ENCODE data around the gene PPEF2. TPM values are rescaled to one million over a fixed set of nuclear protein-coding genes. Genes with fewer than 3 reads are reported as not detected.
A peak's percentile ranks its signal among the peaks of the same experiment; 100 is the strongest.
"Not testable (repeated sequence)": the region's sequence is repeated elsewhere in the genome, so short reads cannot be mapped to it uniquely, and the experiment has no call there.

The PPEF2 gene, protein sequence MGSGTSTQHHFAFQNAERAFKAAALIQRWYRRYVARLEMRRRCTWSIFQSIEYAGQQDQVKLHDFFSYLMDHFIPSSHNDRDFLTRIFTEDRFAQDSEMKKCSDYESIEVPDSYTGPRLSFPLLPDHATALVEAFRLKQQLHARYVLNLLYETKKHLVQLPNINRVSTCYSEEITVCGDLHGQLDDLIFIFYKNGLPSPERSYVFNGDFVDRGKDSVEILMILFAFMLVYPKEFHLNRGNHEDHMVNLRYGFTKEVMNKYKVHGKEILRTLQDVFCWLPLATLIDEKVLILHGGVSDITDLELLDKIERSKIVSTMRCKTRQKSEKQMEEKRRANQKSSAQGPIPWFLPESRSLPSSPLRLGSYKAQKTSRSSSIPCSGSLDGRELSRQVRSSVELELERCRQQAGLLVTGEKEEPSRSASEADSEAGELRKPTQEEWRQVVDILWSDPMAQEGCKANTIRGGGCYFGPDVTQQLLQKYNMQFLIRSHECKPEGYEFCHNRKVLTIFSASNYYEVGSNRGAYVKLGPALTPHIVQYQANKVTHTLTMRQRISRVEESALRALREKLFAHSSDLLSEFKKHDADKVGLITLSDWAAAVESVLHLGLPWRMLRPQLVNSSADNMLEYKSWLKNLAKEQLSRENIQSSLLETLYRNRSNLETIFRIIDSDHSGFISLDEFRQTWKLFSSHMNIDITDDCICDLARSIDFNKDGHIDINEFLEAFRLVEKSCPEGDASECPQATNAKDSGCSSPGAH
- not detected in 2 replicates for total RNA-seq

- DNase-seq (ENCODE audit: low read depth, low spot score): no peak
Observed at GRCh38 chr4:75902352-75902751, at the start of gene PPEF2. Gene PPEF2, minus strand, starts transcription at chr4:75902452. Its CDS starts 6,127 bp downstream, at chr4:75896325.

DNA sequence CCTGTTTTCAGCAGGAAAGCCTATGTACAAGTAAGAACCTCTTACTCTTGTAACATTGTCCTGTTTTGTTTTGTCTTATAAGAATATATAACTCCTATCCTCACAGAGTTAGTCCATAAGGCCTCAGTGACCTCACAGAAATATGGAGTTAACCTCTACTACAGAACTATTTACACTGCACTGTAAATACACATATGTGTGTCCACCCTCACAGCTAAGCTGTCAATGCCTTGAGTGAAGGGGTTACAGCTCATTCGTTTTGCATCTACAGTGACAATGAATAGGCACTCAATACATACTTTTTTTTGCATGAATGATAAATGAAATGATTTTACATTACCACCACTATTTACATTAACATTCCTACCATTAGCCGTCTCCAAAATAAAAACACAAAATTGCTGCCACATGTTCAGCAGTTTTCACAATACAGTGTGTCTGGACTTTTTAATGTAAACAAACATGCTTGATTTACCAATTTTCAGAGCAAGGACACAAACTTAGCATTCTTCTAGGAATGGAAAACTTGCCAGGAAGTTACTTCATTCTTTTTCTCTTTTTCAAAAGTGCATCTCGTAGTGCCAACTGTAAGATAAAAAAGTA lies 48.1 kb upstream of the PPEF2 start:
- no peak for DNase-seq (ENCODE audit: low read depth, low spot score)

- DNase-seq (ENCODE audit: low read depth, low spot score): no peak
Observed at GRCh38 chr4:75948822-75949444, 46.7 kb upstream of the PPEF2 start.

DNA sequence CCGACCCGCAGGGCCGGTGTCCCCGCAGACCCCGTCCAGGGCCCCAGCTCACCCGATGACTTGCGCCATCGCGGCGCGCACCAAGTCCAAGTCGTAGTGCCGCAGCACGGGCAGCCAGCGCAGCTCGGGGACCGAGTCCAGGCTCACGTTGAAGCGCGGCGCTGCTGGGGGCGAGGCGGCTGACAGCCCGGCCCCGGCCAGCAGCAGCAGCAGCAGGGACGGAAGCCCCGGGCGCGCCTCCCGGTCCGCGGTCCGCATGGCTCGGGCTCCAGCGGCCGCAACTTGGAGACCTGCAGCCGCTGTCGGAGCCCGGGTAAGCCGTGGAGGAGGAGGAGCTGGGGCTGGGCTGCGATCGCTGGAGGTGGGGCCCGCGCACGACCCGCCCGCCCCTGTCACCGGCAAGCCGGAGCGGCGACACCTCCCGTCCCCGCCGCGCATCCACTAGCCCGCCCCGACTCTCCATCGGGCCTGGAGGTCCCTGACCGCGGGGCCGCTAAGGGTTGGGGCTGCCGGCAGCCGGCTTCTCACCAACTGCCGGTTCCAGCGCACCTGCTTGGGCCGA lies 38.5 kb upstream of the PPEF2 start, which contains the start of gene NAAA:
TSS of gene NAAA (minus strand) at position 322 of the 562 bp plus-strand sequence. CDS start at position 258, 64 bp downstream.
- DNase-seq (ENCODE audit: low read depth, low spot score): no peak

GRCh38 chr4:75939890-75940691 lies 37.8 kb upstream of the PPEF2 start:
- DNase-seq (ENCODE audit: low read depth, low spot score): no peak

GRCh38 chr4:75935628-75936027 lies 33.4 kb upstream of the PPEF2 start:
- no peak for DNase-seq (ENCODE audit: low read depth, low spot score)

DNA sequence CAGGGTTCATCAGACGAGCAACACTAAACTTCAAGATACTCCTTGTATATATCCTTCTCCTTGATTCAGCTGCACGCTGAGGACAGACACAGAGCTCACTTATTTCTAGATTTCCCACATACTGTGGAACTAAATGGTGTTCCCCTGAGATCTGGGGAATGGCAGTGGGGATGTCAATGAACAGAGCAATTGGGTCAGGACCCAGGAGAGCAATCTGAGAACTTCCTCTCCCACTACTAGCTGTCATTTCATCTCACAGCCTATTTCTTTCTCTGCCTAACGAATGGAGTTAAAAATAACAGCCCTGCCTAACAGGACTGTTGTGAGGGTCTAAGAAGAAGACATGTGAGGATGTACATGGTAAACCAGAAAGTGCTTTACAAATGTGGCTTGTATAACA lies 27.9 kb upstream of the PPEF2 start:
- DNase-seq (ENCODE audit: low read depth, low spot score): no peak

DNA sequence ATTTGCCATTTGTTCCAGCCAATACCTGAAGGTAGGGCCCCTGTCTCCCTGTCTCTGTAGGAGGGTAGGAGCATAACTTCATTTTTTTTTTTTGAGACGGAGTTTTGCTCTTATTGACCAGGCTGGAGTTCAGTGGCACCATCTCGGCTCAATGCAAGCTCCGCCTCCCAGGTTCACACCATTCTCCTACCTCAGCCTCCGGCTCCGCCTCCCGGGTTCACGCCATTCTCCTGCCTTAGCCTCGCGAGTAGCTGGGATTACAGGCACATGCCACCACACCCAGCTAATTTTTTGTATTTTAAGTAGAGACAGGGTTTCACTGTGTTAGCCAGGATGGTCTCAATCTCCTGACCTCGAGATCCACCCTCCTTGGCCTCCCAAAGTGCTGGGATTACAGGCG lies 22.7 kb upstream of the PPEF2 start:
- not testable (repeated sequence) for DNase-seq (ENCODE audit: low read depth, low spot score)

DNA sequence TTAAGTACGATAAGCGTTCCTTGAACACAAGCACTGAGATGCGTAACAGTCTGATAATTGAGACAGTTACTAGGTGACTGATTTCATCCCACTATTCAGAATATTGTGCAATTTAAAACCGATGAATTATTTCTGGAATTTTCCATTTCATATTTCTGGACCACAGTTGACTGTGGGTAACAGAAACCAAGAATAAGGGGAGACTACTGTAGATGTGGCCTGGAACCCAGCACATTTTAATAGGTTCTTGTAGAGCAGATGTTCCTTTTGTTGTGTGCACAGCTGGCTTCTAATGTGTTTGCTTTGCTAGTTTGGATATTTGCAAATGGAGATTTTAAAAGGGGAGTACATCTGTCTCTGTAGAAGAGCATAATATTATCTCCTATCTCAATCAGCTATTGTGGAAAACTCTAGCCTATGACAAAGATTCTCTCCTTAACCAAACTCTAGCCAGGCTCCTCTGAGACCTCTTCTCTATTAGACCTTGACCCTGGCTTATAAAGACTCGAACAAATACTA lies 22.1 kb upstream of the PPEF2 start:
- no peak for DNase-seq (ENCODE audit: low read depth, low spot score)

GRCh38 chr4:75922588-75922987 lies 20.3 kb upstream of the PPEF2 start:
- no peak for DNase-seq (ENCODE audit: low read depth, low spot score)

DNA sequence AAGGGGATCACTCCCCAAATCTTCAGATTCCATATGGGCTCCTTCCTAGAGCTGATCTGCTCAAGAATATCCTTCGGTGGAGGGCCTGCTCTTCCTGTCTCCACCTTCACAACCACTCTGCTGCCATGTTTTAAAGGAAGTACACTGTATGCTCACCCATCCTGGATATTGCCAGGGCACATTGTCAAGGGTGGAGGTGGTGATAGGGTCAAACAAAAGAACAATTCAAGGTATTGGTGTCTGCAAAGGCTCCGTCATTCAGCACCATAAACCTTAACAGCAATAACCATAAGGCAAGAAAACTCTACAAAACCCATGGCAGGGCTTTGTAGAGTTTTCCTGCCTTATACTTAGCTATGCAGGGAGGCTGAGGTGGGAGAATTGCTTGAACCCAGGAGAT lies 19.7 kb upstream of the PPEF2 start:
- DNase-seq (ENCODE audit: low read depth, low spot score): no peak

DNA sequence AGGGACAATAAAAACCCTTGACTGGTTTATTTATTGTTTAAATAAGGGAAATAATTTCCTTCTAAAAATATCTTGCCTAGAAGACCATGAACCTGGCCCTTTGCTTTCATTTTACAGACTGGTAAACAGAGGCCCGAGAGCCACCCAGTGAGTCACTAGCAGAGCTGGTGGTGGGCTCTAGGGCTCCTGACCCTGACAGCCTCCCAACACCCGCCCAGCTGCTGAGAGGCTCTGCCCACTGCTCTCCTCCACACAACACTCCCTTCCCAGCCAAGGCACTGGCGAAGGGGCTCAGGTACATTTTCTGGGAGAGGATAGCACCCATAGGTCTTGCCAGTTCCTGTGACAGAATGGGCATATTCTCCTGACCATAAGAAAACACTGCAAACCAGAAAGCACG lies 18.1 kb upstream of the PPEF2 start:
- DNase-seq (ENCODE audit: low read depth, low spot score): no peak

DNA sequence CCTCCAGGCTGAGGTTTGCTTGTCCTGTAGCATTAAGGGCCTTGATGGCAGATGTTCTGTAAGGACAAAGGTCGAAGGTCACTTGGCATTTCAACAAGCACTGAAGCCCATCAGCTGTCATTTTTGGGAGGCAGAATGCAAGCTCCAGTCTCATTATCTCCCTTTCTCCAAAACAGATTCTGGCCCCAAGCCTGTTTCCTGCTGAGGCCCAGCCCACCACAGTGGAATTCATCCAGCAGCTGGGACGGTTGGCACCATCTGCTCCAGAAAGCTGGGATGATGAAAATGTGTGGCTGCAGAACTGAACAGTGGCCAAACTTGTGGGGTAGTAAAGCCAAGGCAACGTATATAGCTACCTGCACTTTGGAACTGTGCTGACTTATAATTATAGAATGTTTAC lies 17.7 kb upstream of the PPEF2 start:
- no peak for DNase-seq (ENCODE audit: low read depth, low spot score)

- peak; percentile 30 for DNase-seq (ENCODE audit: low read depth, low spot score)
Observed at GRCh38 chr4:75916091-75916661, 13.9 kb upstream of the PPEF2 start.

DNA sequence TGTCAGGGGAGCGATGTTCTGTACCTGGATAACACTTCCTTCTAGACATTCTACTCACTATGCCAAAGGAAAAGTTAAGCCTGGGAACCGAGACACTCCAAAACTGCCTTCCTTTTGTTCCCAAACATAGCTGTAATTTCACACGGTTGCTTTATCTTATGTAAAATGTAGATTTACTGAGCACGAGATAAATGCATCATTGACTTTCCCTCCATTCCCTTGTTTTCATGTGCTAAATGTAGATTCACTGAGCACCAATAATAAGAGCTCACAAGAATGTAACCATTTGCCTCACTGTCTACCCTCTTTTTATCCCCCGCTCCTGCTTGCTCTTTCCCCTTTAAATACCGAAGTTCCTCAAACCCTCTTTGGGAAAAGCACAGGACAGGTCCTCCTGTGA lies 10.7 kb upstream of the PPEF2 start:
- DNase-seq (ENCODE audit: low read depth, low spot score): no peak

GRCh38 chr4:75910831-75911230 lies 8.6 kb upstream of the PPEF2 start:
- DNase-seq (ENCODE audit: low read depth, low spot score): not testable (repeated sequence)

DNA sequence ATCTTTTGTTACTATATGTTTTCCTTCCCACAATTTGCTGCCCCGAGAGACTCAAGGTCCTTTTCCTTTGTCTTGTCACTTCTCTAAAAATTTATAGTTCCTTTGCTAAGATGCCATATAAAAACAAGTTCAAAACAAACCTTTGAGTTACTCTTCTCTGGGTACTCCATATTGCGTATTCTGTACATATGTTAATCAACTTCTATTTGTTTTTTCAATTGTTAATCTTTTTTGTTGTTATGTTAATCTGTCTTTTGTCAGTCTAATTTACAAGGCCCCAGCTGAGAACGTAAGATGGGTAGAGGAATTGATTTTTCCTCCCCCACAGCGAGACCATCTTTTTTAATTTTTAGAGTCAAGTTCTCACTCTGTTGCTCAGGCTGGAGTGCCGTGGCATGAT lies 7.2 kb upstream of the PPEF2 start:
- DNase-seq (ENCODE audit: low read depth, low spot score): no peak

DNA sequence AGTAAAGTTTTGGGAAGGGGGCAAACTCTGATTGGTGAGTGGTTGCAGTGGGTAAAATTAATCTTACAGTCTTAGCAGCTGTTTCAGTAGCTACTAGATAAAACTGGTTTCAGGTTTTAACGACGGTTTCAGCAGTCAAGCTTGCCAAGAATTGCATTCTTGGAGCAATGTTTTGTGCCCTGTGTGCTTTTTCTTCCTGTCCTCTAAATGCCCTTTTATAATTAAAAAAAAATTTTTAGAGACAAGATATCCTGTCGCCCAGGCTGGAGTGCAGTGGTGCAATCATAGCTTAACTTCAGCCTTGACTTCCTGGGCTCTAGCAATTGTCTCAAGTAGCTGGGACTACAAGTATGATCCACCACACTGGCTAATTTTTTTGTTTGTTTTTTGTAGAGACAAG lies 6.3 kb upstream of the PPEF2 start:
- DNase-seq (ENCODE audit: low read depth, low spot score): no peak

- DNase-seq (ENCODE audit: low read depth, low spot score): no peak
Observed at GRCh38 chr4:75907966-75908365, 5.7 kb upstream of the PPEF2 start.

GRCh38 chr4:75904076-75904475 lies 1.8 kb upstream of the PPEF2 start:
- no peak for DNase-seq (ENCODE audit: low read depth, low spot score)

Measured in pulmonary artery endothelial cell (primary cell).